Measurements from ENCODE around the gene CCDC86. TPM values are rescaled to one million over a fixed set of nuclear protein-coding genes. Genes with fewer than 3 reads are reported as not detected.

CCDC86 gene
- total RNA-seq, 1 experiment from 2014 or later, result 55.9 TPM

DNA sequence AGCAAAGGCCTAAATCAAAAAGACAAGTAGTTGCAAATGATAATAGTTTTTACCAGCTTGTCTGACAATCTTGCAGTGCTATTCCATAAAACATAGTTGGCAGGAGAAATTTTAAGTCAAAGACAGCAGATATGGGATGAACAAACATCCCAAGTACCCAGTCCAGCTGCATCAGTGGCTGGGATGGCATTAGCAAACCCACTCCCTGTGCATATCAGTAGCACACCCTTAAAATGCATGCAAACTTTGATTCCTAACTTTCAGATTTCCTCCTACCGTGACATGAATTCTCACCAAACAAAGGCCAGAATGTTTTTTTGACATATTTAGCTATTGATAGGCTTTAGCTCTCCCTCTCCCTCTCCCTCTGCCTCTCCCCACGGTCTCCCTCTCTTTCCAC lies 27.8 kb upstream of the CCDC86 start:
- TF ChIP-seq, protein P1, sequence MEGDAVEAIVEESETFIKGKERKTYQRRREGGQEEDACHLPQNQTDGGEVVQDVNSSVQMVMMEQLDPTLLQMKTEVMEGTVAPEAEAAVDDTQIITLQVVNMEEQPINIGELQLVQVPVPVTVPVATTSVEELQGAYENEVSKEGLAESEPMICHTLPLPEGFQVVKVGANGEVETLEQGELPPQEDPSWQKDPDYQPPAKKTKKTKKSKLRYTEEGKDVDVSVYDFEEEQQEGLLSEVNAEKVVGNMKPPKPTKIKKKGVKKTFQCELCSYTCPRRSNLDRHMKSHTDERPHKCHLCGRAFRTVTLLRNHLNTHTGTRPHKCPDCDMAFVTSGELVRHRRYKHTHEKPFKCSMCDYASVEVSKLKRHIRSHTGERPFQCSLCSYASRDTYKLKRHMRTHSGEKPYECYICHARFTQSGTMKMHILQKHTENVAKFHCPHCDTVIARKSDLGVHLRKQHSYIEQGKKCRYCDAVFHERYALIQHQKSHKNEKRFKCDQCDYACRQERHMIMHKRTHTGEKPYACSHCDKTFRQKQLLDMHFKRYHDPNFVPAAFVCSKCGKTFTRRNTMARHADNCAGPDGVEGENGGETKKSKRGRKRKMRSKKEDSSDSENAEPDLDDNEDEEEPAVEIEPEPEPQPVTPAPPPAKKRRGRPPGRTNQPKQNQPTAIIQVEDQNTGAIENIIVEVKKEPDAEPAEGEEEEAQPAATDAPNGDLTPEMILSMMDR (IDR thresholded peaks at IDR 0.05; ENCODE audit: insufficient read depth in 1 of 2, low read depth in 1 of 2, low read length in 1 of 2, severe bottlenecking in 1 of 2, unreplicated experiment in 1 of 2), result no peak
- no peaks in the 10 kb centered on the region for H3K36me3 ChIP-seq (ENCODE audit: control insufficient read depth, insufficient read depth, low read length)
- BruUV-seq (replicated peaks), result no TSS peak
- intact Hi-C loops (cut with micrococcal nuclease; ENCODE audit: unreplicated experiment), result no loop called here
- H3K4me3 Mint-ChIP-seq (ENCODE audit: unreplicated experiment), result no peak overlapping the region
- H3K27me3 ChIP-seq (replicated peaks; ENCODE audit: control insufficient read depth, insufficient read depth, low read length), result no peaks in the 10 kb centered on the region
- DNase-seq, result no peak
- no peaks in the 10 kb centered on the region for H3K36me3 Mint-ChIP-seq (ENCODE audit: insufficient read depth, unreplicated experiment)
- no peak overlapping the region for H3K4me3 ChIP-seq (ENCODE audit: low read depth, low read length)
- no peaks in the 10 kb centered on the region for H3K9me3 Mint-ChIP-seq (ENCODE audit: unreplicated experiment)
- no peaks in the 10 kb centered on the region for H3K4me1 Mint-ChIP-seq (ENCODE audit: low read depth, unreplicated experiment)
- CTCF ChIA-PET, result no interaction called here
- H3K9me3 ChIP-seq, result peaks cover 12% of the 10 kb centered on the region
- no peaks in the 10 kb centered on the region for H3K4me1 ChIP-seq
- H3K27me3 Mint-ChIP-seq (ENCODE audit: insufficient read depth, unreplicated experiment), result peaks cover 2% of the 10 kb centered on the region
- no peak overlapping the region for H3K27ac Mint-ChIP-seq (ENCODE audit: unreplicated experiment)
- POLR2A ChIA-PET, result no interaction called here

DNA sequence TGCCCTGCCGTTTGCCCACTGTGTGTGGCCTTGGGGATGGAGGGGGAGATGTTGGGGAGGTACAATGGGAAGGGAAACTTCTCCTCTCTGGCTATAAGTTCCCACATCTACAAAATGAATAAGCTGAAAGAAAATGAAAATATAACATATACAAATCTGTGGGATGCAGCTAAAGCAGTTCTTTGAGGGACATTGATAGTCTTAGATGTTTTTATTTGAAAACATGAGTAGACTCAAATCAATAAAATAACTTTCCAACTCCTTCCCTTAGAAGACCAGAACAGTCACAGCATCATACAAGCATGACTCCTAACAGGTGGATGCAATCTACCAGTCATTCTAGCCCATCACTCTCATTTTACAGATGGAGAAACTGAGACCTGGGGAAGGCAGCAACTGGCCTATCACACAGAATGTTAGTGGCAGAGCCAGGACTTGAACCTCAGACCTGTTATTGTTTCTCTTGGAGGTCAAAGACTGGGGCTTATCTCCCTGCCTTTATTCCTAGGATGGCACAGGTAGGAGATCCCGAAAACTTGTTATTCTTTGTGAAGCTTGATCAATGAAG lies 25.2 kb upstream of the CCDC86 start:
- Histone ChIP-seq H3K27me3 (replicated peaks; ENCODE audit: control insufficient read depth, insufficient read depth, low read length) (no peaks in the 10 kb centered on the region), H3K9me3 (peaks cover 12% of the 10 kb centered on the region), H3K4me3 (ENCODE audit: low read depth, low read length) (no peak overlapping the region), H3K4me1 (no peaks in the 10 kb centered on the region), H3K36me3 (ENCODE audit: control insufficient read depth, insufficient read depth, low read length) (no peaks in the 10 kb centered on the region)
- no peaks in the 10 kb centered on the region for H3K36me3 Mint-ChIP-seq (ENCODE audit: insufficient read depth, unreplicated experiment)
- no peak overlapping the region for H3K4me3 Mint-ChIP-seq (ENCODE audit: unreplicated experiment)
- H3K9me3 Mint-ChIP-seq (ENCODE audit: unreplicated experiment), result no peaks in the 10 kb centered on the region
- TF ChIP-seq, protein P1 (IDR thresholded peaks at IDR 0.05; ENCODE audit: insufficient read depth in 1 of 2, low read depth in 1 of 2, low read length in 1 of 2, severe bottlenecking in 1 of 2, unreplicated experiment in 1 of 2), result no peak
- BruUV-seq (replicated peaks), result no TSS peak
- H3K27me3 Mint-ChIP-seq (ENCODE audit: insufficient read depth, unreplicated experiment), result no peaks in the 10 kb centered on the region
- CTCF ChIA-PET, result no interaction called here
- intact Hi-C loops (cut with micrococcal nuclease; ENCODE audit: unreplicated experiment), result no loop called here
- POLR2A ChIA-PET, result no interaction called here
- no peak overlapping the region for H3K27ac Mint-ChIP-seq (ENCODE audit: unreplicated experiment)
- no peaks in the 10 kb centered on the region for H3K4me1 Mint-ChIP-seq (ENCODE audit: low read depth, unreplicated experiment)
- no peak for DNase-seq

DNA sequence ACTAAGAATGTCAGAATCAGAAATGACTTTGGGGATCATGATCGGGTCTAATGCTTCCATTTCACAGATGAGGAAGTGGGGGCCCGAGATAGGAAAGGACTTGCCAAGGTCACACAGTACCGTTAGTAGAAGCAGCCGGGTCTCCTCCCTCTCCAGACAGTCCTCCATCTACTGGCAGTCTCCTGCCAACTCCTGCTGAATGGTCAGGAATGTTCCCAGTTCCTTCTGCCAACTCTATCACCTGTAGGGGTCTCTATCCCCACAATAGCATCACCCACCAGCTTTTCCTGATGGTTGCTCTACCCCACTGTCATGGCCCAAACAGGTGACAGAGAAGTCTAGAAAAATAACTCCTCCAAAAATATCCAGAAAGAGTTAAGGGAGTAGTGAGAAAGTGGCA lies 23.9 kb upstream of the CCDC86 start:
- ChIA-PET CTCF (no interaction called here), POLR2A (no interaction called here)
- no peak overlapping the region for H3K4me3 ChIP-seq (ENCODE audit: low read depth, low read length)
- TF ChIP-seq, protein P1 (IDR thresholded peaks at IDR 0.05; ENCODE audit: insufficient read depth in 1 of 2, low read depth in 1 of 2, low read length in 1 of 2, severe bottlenecking in 1 of 2, unreplicated experiment in 1 of 2), result no peak
- no peak for DNase-seq
- no TSS peak for BruUV-seq (replicated peaks)
- H3K27ac Mint-ChIP-seq (ENCODE audit: unreplicated experiment), result no peak overlapping the region
- no peaks in the 10 kb centered on the region for H3K4me1 Mint-ChIP-seq (ENCODE audit: low read depth, unreplicated experiment)
- peaks cover 12% of the 10 kb centered on the region for H3K9me3 ChIP-seq
- no peaks in the 10 kb centered on the region for H3K9me3 Mint-ChIP-seq (ENCODE audit: unreplicated experiment)
- no peaks in the 10 kb centered on the region for H3K27me3 ChIP-seq (replicated peaks; ENCODE audit: control insufficient read depth, insufficient read depth, low read length)
- intact Hi-C loops (cut with micrococcal nuclease; ENCODE audit: unreplicated experiment), result no loop called here
- H3K27me3 Mint-ChIP-seq (ENCODE audit: insufficient read depth, unreplicated experiment), result no peaks in the 10 kb centered on the region
- no peaks in the 10 kb centered on the region for H3K36me3 Mint-ChIP-seq (ENCODE audit: insufficient read depth, unreplicated experiment)
- H3K4me1 ChIP-seq, result no peaks in the 10 kb centered on the region
- H3K36me3 ChIP-seq (ENCODE audit: control insufficient read depth, insufficient read depth, low read length), result no peaks in the 10 kb centered on the region
- no peak overlapping the region for H3K4me3 Mint-ChIP-seq (ENCODE audit: unreplicated experiment)

Data from Caco-2 (cell line).